Islet of Langerhans (tissue), 1 donor: ENCODE results near the gene ERMP1.

ENCODE experiments used
- FAIRE-seq: peaks from one replicate; lab custom pipeline; 2011; peaks lifted over from hg19 to GRCh38; lab: Jason Lieb, UNC

ERMP1 gene

DNA sequence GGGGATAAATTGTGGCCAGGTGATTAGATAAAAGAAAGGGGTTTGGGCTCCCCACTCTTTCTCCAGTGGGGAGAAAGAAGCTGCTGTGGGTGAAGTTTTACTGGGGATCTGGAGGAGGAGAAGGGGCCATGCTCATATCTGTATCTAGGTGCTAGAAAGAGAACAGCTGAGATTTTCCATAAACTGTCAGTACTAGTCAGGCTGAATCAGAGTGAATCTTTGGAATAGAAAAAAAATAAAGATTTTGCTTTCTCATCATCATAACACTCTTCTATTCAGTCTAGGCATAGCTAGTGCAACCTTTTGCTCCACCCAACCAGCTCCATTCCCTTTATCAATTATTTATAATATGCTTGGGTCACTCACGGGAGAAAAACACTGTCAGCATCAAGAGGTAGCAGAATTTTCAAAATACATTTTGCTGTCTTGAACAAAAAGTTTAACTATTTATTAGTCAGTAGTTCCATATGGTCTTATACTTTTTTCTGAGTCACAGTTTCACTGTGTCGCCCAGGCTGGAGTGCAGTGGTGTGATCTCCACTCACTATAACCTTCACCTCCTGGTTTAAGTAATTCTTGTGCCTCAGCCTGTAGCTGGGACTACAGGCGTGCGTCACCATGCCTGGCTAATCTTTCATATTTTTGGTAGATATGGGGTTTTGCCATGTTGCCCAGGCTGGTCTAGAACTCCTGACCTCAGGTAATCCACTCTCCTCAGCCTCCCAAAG is 21.3 kb upstream of the ERMP1 start:
- no peak for FAIRE-seq

DNA sequence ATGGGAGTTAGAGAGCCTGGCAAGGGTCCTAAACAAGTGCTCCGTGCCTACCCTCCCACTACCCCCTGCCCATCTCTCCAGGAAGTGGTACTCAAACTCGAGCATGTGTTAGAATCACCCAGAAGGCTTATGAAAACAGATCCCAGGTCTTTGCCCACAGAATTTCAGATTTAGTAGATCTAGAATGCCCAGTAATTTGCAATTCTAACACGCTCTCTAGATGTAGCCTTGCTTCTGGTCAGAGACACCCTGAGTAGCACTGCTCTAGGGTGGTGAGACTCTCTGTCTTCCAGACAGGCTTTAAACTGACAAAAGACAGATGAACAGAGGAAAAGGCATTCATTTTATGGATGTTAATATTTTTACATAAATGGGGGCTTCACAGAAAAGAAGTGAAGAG is 20.7 kb upstream of the ERMP1 start:
- FAIRE-seq = no peak

DNA sequence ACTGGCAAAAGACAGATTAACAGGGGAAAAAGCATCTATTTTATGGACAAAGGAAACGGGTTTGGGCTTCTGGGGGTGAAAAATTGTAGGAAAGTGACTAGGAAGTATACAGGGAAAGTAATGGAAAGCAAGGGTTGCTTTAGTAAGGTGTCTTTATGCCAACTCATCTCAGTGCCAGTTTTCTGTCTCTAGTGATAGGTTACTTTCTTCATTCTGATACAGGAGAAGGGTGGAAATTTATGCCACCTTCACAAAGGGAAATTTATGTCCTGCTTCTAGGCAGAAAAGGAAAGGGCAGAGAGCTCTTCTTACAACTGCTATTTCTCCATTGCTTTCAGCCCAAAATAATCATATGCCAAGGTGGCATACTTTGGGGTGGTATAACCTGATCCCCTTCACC is 20.1 kb upstream of the ERMP1 start:
- FAIRE-seq = no peak

DNA sequence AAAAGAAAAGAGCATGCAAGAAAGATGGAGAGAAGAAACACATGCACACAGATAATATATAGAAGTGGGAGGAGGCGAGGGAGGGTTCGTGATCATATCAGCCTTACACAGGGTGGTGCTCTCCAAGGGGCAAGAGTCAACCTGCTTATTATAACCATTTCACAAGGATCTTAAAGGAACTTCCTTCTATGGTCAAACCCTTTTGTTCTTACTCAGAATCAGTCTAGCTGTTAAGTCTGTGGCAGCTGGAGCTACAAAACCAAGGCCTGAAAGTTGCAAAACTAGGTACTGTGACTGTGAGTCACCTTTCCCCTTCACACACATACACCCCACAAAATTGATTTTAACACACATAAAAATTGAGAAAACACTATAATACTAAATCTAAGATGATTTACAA is 18.5 kb upstream of the ERMP1 start:
- FAIRE-seq = no peak

DNA sequence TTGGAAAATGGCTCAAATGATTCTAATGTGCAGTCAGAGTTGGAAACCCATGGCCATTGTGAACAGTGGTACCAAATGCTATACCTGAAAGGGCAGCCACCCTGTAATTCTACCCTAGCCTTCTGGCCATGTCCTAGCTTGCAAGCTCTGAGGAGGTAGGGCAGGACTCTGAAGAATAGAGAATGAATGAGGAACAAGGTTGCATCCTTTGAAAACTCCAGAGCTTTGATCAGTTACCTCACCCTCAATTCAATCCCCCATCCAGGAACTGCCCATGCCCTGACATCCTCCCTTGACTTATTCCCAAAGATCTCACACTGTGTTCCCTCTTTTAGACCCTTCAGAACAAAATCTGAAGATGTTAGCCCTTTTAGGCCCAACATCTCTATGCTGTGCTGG is 17.8 kb upstream of the ERMP1 start:
- FAIRE-seq = no peak

DNA sequence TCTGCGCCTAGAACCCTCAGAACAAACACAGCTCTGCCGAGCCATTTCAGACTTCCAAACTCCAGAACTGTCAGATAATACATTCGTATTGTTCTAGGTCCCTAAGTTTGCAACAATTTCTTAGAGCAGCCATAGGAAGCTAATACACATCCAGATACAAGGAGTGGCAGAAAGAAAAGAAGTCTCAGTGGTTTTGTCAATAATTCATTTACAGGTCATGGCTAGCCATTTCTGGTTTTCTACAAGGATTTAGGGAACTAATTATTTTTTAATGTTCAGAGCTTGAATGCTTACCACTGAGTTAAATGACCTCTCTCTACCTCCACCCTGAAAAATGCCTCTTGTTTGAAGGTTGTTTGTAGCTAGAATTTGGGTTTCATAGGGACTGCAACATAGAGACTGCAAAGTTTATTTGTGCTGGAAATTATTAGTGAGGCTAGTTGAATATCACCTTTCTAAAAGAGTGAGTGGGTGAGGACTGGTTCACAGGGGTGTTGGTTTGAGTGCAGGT is 15.5 kb upstream of the ERMP1 start:
- FAIRE-seq = no peak

DNA sequence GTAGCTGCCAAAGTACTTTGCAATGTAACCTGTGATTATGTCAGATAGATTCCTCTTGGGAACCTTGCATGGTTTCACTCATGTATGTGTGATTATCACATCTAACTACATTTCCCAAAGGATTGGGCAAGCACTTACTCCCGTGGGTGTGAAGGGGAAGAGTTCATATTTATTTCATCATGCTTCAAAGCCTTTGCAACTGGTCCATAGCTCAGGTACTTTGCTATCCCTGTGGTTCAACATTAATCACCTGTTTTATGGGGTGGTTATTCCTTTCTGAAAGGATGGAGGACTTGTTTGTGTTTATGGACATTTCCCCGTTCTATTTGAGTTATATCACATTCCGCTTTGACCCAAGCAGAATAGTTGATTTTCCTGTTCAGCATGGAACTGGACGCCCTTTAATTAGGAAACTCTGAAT is 13.6 kb upstream of the ERMP1 start:
- no peak for FAIRE-seq

DNA sequence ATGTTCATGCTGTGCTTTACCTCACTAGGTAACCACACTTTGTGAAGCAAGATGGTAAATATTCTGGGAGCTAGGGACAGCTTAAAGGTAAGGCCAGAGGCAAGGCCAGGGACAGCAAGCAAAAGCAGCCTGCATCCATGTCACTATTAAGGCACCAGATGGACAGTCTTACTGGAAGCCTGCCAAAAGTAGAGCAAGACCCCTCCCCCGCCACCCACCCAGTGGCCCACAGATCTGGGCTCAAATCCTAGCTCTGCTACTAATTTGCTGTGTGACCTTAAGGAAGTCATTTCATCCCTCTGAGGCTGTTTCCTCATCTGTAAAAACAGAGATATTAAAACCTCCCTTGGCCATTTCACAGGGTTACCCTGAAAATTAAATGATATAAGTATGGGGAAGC is 13.2 kb upstream of the ERMP1 start:
- no peak for FAIRE-seq

DNA sequence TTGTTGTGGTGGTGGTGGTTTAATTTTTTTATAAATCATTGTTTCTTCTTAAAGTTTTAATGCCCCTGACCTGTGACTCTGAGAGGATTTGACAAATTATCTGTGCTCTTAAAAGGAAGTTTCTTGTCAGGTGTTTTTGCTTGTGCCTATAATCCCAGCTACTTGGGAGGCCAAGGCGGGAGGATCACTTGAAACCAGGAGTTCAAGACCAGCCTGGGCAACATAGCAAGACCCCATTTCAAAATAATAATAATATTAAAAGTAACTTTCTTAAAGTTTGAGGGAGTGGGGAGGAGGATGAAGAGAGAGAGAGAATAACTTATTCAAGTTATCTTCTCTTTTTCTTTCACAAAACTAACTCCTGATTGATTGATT is 12.2 kb upstream of the ERMP1 start:
- no peak for FAIRE-seq

DNA sequence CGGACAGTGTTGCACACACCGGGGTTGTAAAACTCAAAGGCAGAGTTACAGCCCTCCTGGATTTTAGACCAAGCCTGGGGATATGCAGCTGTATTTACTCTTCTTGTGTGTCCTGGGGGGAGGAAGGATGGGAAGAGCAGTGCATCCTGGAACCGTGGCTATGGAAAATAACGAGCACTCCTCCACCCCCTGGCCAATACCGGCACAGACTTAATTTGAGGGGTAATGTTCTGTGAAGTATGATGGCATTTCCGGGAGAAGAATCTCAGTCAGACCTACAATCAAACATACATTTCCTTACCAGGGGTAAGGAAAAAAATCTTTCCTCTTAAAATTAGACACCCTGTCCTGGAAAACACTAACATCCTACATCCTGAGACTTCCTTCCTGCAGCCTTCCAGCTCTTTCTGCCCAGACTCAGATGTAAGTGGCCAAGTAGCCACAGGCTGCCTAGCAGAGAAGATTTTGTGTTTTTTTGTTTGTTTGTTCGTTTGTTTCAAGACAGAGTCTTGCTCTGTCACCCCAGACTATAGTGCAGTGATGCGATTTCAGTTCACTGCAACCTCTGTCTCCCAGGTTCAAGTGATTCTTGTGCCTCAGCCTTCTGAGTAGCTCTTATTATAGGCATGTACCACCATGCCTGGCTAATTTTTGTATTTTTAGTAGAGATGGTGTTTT is 11.0 kb upstream of the ERMP1 start:
- no peak for FAIRE-seq

DNA sequence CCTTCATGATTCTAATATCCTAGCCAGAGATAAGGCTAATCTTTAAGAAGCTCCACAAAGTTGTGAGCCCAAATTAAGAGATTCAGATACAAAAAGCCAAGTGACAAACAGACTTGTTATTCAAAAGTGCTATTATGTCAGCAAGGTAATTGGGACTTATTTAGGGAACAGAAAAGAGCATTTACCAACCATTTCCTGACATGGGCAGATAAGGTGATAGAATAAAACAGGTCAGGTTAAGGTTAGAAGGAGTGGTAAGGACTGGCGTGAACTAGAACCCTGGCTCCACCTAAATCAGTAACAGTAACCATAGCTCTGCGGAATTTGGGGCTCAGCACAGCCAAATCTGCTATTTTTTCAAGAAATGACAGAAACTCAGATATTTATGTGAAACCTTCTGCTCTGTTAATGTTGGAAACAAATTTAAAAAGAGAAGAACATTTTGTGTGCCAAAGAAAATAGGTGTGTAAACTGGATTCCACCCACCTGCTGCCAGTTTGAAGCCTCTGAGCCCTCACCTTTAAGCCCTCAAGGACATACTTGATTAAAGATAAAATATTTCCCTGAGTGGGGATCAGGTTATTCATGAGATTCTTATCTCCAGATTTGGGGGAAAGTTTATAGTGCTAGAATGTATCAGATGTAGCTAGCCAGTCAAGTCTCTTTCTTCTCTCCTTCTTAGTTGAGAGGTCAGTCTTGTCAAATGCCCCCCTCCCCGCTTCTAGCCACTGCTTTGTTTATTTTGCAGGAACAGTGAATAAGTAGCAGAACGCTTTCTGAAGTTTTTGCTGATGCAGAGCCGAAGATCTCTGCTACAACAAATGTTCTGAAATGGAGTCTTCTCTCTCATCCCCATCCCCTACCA is 10.2 kb upstream of the ERMP1 start:
- no peak for FAIRE-seq

DNA sequence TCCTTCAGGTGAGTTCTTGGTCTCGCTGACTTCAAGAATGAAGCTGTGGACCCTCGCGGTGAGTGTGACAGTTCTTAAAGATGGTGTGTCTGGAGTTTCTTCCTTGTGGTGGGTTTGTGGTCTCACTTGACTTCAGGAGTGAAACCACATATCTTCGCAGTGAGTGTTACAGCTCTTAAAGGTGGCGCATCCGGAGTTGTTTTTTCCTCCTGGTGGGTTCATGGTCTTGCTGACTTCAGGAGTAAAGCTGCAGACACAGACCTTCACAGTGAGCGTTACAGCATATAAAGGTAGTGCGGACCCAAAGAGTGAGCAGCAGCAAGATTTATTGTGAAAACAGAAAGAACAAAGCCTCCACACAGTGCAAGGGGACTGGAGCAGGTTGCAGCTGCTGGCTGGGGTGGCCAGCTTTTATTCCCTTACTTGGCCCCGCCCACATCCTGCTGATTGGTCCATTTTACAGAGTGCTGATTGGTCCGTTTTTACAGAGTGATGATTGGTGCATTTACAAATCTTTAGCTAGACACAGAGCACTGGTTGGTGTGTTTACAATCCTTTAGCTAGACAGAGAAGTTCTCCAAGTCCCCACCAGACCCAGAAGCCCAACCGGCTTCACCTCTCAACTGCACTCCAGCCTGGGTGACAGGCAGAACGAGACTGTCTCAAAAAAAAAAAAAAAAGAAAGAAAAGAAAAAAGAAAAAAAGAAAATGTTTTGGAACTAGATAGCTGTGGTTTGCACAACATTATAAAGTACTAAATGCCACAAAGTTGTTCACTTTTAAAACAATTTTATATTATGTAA is 9.1 kb upstream of the ERMP1 start:
- no peak for FAIRE-seq

DNA sequence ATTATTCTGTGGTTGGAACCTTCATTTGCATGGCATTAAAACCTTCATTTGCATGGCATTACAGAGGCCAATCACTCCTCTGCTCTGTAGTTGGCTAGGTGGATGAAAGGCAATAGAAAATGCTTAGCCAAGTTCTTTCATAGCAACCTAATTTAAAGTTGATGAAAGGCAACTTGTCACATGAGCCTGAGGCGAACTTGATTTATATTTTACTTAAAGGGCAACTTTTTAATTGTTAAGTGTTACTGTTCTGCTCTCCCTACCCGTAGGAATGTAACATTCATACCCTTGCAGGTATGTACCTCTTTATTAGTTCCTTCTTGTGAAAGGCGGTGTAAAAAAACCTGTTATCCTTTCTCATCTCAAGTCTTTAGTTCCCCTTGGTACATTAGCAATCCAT is 7.9 kb upstream of the ERMP1 start:
- FAIRE-seq = no peak

DNA sequence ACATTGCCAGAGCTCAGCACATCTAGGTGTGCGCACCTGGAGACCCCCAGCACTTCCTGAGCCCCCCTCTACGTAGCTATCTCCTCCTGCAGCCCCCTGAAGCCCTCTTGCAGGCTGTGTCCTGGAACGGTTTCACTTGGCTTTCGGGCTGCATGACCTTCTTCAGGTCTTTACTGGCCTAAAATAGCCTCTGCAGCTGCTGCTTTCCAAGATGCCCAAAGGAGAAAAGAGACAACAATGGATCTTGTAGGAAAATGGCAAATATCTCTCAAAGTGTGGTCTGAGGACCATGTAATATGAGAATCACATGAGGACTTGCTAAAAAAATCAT is 6.6 kb upstream of the ERMP1 start:
- no peak for FAIRE-seq

DNA sequence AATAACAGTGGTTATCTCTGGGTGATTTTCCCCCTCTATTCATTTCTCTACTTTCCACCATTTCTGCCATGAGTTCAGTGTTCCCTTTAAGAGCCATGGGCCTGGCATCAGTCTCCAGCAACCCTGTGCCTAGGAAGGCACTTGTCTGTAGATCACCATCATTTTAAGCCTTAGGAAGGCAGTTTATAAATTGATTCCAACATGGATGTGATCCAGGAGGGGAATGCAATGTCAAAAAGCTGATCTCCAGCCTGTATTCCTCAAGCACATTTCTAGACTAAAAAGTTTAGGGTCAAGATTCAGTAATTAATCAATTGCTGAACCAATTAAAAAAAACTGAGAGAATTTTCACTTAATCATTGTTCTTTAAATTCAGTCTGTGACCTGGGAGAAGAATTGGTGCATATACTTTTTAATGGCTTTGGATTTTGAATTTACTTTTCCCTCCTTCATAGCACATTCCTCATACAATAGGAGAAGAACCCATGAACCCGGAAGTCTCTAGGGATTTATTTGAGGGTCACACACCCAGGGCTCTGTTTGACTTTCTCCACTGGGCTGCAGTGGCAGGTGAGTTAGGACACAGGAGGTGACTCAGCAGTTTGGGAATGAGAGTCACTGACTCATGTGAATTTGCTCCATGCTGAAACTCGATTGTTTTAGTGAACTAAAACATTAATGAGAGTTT is 6.1 kb upstream of the ERMP1 start:
- no peak for FAIRE-seq

DNA sequence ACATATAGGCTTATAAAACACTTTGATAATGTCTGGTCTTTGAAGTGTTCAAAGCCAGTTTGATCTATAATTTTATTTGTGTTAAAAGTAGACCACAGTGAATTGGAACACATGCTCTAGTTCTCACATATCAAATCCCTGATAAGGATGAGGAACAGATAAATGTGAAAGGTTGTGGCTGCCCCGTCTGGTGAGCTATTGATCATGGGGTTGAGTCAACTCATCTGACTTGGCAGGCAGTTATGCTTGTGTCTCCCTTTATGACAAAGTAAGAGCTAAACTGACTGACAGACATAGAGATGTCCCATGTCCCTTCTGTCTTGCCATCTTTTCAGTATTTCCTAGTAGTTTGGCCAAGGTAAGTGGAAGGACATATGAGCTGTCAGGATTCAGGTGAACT is 2.9 kb upstream of the ERMP1 start:
- FAIRE-seq = no peak

DNA sequence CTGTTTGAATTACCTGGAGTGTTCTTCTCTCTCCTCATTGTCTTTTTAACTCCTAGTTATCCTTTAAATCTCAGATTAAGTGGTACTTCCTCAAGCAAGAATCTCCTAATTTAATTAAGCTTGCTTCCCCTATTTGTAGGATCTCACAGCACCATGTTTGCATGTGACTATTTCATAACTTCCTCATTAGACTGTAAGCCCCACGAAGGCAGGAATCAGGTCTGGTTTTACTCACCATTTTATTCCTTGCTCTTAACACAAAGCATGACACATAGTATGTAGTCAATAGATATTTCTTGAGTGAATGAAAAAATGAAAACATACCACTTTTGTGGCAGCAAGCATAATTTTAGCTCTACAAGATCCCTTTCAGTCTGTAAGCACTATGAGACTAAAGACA is 1.3 kb upstream of the ERMP1 start:
- FAIRE-seq = no peak

DNA sequence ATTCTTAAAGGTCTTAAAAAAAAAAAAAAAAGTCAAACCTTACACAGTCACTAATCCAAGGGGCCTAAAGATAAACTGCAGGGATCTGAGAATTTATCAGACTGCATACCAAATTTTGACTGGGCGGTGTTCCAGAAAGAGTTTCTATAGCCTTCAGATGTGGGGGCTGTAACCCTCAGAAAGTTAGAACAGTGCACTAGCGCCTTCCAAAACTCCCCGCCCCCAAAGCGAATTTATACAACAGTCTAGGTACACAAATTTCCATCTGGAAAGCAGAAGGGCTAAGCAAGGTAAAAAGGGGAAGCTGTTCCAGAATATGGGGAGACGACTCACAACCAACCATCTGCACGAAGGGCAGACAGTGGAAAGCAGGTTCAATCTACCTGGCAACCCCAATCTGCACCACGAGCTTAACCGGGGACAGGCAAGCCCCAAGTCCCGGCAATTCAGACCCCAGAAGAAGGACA is 813 bp downstream of the ERMP1 start:
- FAIRE-seq = no peak

DNA sequence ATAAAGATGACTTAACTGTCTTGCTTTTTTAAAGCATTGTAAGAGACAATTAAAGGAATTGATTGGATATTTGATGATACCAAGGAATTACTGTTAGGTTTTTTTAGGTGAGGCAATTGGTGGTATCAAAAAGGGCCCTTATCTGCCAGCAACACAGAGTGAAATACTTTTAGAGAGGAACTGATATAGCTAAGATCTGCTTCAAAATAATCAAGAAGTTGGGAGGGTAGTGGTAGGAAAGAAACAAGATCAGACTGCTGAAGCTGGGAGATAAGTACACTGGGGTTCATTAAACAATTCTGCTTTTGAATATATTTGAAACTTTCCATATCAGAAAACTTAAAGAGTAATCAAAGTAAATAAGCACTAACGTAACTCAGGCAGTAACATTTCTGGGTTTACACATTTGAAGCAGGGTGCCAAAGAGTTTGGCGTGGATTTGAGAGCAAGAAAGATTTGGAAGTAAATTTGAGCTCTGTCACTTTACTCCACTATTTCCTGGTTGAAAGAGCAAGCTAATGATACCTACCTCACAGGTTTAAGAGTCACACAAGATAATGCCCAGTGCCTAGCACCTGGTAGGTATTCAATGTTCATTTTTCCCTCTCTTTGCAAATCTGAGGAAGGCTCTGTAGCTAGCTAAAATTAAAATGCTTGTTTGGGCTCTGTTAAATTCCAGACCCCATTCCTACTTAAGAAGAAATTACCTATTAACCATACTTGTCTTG is 6.9 kb downstream of the ERMP1 start:
- FAIRE-seq = no peak

DNA sequence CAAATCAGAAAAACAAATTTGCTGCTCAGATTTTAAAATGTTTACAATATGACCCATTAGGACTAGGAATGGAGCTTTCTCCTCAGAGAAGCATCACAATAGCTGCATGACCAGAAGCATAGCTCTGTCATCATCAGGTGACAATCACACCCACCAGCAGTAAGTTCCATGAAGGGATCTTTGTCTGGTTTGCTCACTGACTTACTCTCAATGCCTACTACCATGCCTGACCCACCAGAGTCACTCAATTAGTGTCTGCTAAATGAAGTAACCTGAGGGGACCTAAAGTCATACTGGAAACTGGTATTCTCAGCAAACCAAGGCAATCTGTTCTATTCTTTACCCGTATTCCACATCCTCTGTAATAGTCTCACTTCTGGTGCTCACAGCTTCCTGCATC is 7.7 kb downstream of the ERMP1 start:
- no peak for FAIRE-seq

DNA sequence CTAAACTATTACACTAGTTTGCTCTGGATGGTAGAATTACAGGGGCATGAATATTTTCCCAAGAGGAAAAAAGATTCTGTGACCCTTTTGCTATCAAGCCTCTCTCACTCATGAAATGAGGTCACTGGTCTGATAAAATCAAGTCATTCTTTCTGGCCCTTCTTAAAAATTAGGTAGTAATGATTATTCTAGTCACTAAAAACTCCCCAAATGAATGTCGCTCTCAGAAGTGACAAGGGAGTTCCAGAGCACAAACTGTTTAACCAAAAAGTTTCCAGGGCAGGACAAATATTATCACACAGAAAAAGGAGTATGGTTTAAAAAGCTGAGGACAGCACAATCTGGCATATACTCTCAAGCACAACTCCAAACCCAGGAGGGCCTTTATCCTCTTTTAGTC is 12.5 kb downstream of the ERMP1 start:
- no peak for FAIRE-seq
